ENCODE measurements around the gene ZNF268. TPM values are rescaled to one million over a fixed set of nuclear protein-coding genes. Genes with fewer than 3 reads are reported as not detected.

ZNF268 gene
- 18.8 and 24.5 TPM in 2 replicates for total RNA-seq (2014; rRNA removed; shearing (Covaris generic))
- 11.9 and 13.9 TPM in 2 replicates for polyA plus RNA-seq (2016; fragmentation: Nextera tagmentation; extraction: Ambion mirVana)

GRCh38 chr12:133181238-133181959 is at the start of gene ZNF268:
Gene ZNF268 (plus strand): TSS chr12:133181495. CDS start chr12:133181998, 503 bp downstream.
- in situ Hi-C loops (cut with MboI): no loop called here
- Histone ChIP-seq H4K20me1 (ENCODE audit: insufficient read depth) (no peaks in the 10 kb centered on the region), H3K4me3 (peak within 1 kb of the TSS; percentile 98), H3K9ac (peak within 1 kb of the TSS; percentile 94), H2AFZ (peak within 1 kb of the TSS; percentile 99), H3F3A (ENCODE audit: insufficient read depth) (no peaks in the 10 kb centered on the region), H3K36me3 (ENCODE audit: low read depth) (peaks cover 19% of the 10 kb centered on the region; the same call in 1 of the 2 replicates), H3K27ac (peak within 1 kb of the TSS; percentile 64), H3K4me1 (ENCODE audit: insufficient read depth) (peaks cover 5% of the 10 kb centered on the region), H3K27me3 (replicated peaks; ENCODE audit: insufficient read depth) (no peaks in the 10 kb centered on the region), H3K9me3 (ENCODE audit: low read depth) (no peaks in the 10 kb centered on the region), H3K9me2 (ENCODE audit: insufficient read depth) (no peaks in the 10 kb centered on the region), H3K79me2 (ENCODE audit: insufficient read depth) (peaks cover 47% of the 10 kb centered on the region), H3K4me2 (ENCODE audit: unreplicated experiment) (peak within 1 kb of the TSS; percentile 82)
- no peak for TF ChIP-seq EZH2phosphoT487 (IDR thresholded peaks at IDR 0.05; ENCODE audit: insufficient read depth, low read depth)
- no peak for TF ChIP-seq EZH2 (IDR thresholded peaks at IDR 0.05; ENCODE audit: insufficient read depth, poor library complexity, severe bottlenecking)
- DNase-seq: peak; percentile 96
- 1% methylated on average over 40 of the region's 40 CpGs for WGBS, 2 experiments (ENCODE audit: low coverage in 1 of 2, low lambda C conversion rate in 2 of 2, missing lambda C conversion rate in 2 of 2)

- no peak overlapping the region for H3K4me2 ChIP-seq (ENCODE audit: unreplicated experiment)
- H3K79me2 ChIP-seq (ENCODE audit: insufficient read depth): peaks cover 5% of the 10 kb centered on the region; the same call in 1 of the 2 replicates
- no peak overlapping the region for H3K9ac ChIP-seq
- no peak overlapping the region for H2AFZ ChIP-seq
- in situ Hi-C loops (cut with MboI): no loop called here
- H3K9me3 ChIP-seq (ENCODE audit: low read depth): no peaks in the 10 kb centered on the region
- 93% methylated on average over 2 of the region's 2 CpGs for WGBS, 2 experiments (ENCODE audit: low coverage in 1 of 2, low lambda C conversion rate in 2 of 2, missing lambda C conversion rate in 2 of 2)
- no peak for DNase-seq
- H3K27me3 ChIP-seq (replicated peaks; ENCODE audit: insufficient read depth): no peaks in the 10 kb centered on the region
- no peak overlapping the region for H3K4me3 ChIP-seq
- no peaks in the 10 kb centered on the region for H3K9me2 ChIP-seq (ENCODE audit: insufficient read depth)
- H3K4me1 ChIP-seq (ENCODE audit: insufficient read depth): no peaks in the 10 kb centered on the region
- H3K36me3 ChIP-seq (ENCODE audit: low read depth): peaks cover 14% of the 10 kb centered on the region
- no peak overlapping the region for H3K27ac ChIP-seq
- H3F3A ChIP-seq (ENCODE audit: insufficient read depth): no peaks in the 10 kb centered on the region
- TF ChIP-seq EZH2 (IDR thresholded peaks at IDR 0.05; ENCODE audit: insufficient read depth, poor library complexity, severe bottlenecking) (no peak), EZH2phosphoT487 (IDR thresholded peaks at IDR 0.05; ENCODE audit: insufficient read depth, low read depth) (no peak)
- H4K20me1 ChIP-seq (ENCODE audit: insufficient read depth): no peaks in the 10 kb centered on the region
These were observed 45.5 kb upstream of the ZNF268 start for GRCh38 chr12:133135747-133136146.

GRCh38 chr12:133145981-133146380 is 35.3 kb upstream of the ZNF268 start:
- 70 to 73% methylated on average over 2 of the region's 2 CpGs for WGBS, 2 experiments (ENCODE audit: low coverage in 1 of 2, low lambda C conversion rate in 2 of 2, missing lambda C conversion rate in 2 of 2)
- H3K9ac ChIP-seq: no peak overlapping the region
- in situ Hi-C loops (cut with MboI): no loop called here
- no peak overlapping the region for H3K4me3 ChIP-seq
- no peaks in the 10 kb centered on the region for H3K27me3 ChIP-seq (replicated peaks; ENCODE audit: insufficient read depth)
- H3K4me1 ChIP-seq (ENCODE audit: insufficient read depth): no peaks in the 10 kb centered on the region
- peaks cover 34% of the 10 kb centered on the region; the same call in 1 of the 2 replicates for H3K36me3 ChIP-seq (ENCODE audit: low read depth)
- no peak overlapping the region for H3K4me2 ChIP-seq (ENCODE audit: unreplicated experiment)
- no peaks in the 10 kb centered on the region for H3K9me3 ChIP-seq (ENCODE audit: low read depth)
- no peaks in the 10 kb centered on the region for H3K9me2 ChIP-seq (ENCODE audit: insufficient read depth)
- no peak overlapping the region for H2AFZ ChIP-seq
- H3K79me2 ChIP-seq (ENCODE audit: insufficient read depth): no peaks in the 10 kb centered on the region
- no peaks in the 10 kb centered on the region for H4K20me1 ChIP-seq (ENCODE audit: insufficient read depth)
- H3F3A ChIP-seq (ENCODE audit: insufficient read depth): no peaks in the 10 kb centered on the region
- no peak overlapping the region for H3K27ac ChIP-seq
- no peak for DNase-seq
- TF ChIP-seq EZH2 (IDR thresholded peaks at IDR 0.05; ENCODE audit: insufficient read depth, poor library complexity, severe bottlenecking) (no peak), EZH2phosphoT487 (IDR thresholded peaks at IDR 0.05; ENCODE audit: insufficient read depth, low read depth) (no peak)

- H3K4me1 ChIP-seq (ENCODE audit: insufficient read depth): no peaks in the 10 kb centered on the region
- no peak overlapping the region for H3K9ac ChIP-seq
- no peaks in the 10 kb centered on the region for H3F3A ChIP-seq (ENCODE audit: insufficient read depth)
- H2AFZ ChIP-seq: no peak overlapping the region
- no peak overlapping the region for H3K4me3 ChIP-seq
- DNase-seq: peak; percentile 2
- no peaks in the 10 kb centered on the region for H3K9me2 ChIP-seq (ENCODE audit: insufficient read depth)
- H3K79me2 ChIP-seq (ENCODE audit: insufficient read depth): no peaks in the 10 kb centered on the region
- H4K20me1 ChIP-seq (ENCODE audit: insufficient read depth): no peaks in the 10 kb centered on the region
- no peak overlapping the region for H3K27ac ChIP-seq
- no peak overlapping the region for H3K4me2 ChIP-seq (ENCODE audit: unreplicated experiment)
- H3K27me3 ChIP-seq (replicated peaks; ENCODE audit: insufficient read depth): no peaks in the 10 kb centered on the region
- no peaks in the 10 kb centered on the region for H3K9me3 ChIP-seq (ENCODE audit: low read depth)
- WGBS, 2 experiments (ENCODE audit: low coverage in 1 of 2, low lambda C conversion rate in 2 of 2, missing lambda C conversion rate in 2 of 2): 70 to 79% methylated on average over 2 of the region's 2 CpGs
- H3K36me3 ChIP-seq (ENCODE audit: low read depth): peaks cover 55% of the 10 kb centered on the region
- TF ChIP-seq EZH2phosphoT487 (IDR thresholded peaks at IDR 0.05; ENCODE audit: insufficient read depth, low read depth): no peak
- no peak for TF ChIP-seq EZH2 (IDR thresholded peaks at IDR 0.05; ENCODE audit: insufficient read depth, poor library complexity, severe bottlenecking)
- in situ Hi-C loops (cut with MboI): no loop called here
These were observed 25.1 kb upstream of the ZNF268 start for GRCh38 chr12:133156125-133156690.
